ENCODE data around the gene IL1R2.

GRCh38 chr2:101986804-101987740 lies 4.7 kb upstream of the IL1R2 start:
- TF ChIP-seq POLR2AphosphoS5 (IDR thresholded peaks at IDR 0.05; ENCODE audit: borderline replicate concordance, low read depth, low read length) (no peak), EZH2 (IDR thresholded peaks at IDR 0.05) (no peak)
